SU-DHL-6 (cell line): ENCODE data around the gene TET2.

Source experiments
- H2AFZ ChIP-seq: fragments of 200-600 bp; sonication (generic); 2 replicates; pipeline ENCODE4 v1.6.1; 2014; ENCODE audit warnings: low read depth, mild to moderate bottlenecking, moderate library complexity, mixed read lengths, antibody characterized with exemption, low read length; ENCODE audit not compliant: severe bottlenecking
- H3F3A ChIP-seq: fragments of 200-600 bp; shearing (Covaris generic); 2 replicates; pipeline ENCODE4 v1.6.0; 2016; ENCODE audit warnings: antibody characterized with exemption, mild to moderate bottlenecking; ENCODE audit not compliant: insufficient read depth
- H3K27ac ChIP-seq: fragments of 200-600 bp; sonication (generic); 2 replicates; pipeline ENCODE4 v1.5.1; 2016; ENCODE audit warnings: low read depth, mild to moderate bottlenecking, low read length, moderate library complexity, mixed read lengths
- H3K27me3 ChIP-seq: fragments of 200-600 bp; sonication (generic), shearing (Covaris generic); 2 replicates; pipeline ENCODE4 v1.6.0; 2014; ENCODE audit warnings: mild to moderate bottlenecking, low read length
- H3K36me3 ChIP-seq: fragments of 200-600 bp; sonication (generic); 2 replicates; pipeline ENCODE4 v1.6.1; 2014; ENCODE audit warnings: mild to moderate bottlenecking, low read length, mixed read lengths
- H3K4me2 ChIP-seq: fragments of 300-600, 200-600 bp; shearing (Covaris generic), sonication (generic); 2 replicates; pipeline ENCODE4 v1.6.0; 2014; ENCODE audit warnings: low read length, low read depth, mild to moderate bottlenecking; ENCODE audit not compliant: poor library complexity, severe bottlenecking
- H3K4me3 ChIP-seq: fragments of 200-600 bp; sonication (generic); 2 replicates; pipeline ENCODE4 v1.5.1; 2014; ENCODE audit warnings: antibody characterized with exemption, low read length, mild to moderate bottlenecking, mixed read lengths; ENCODE audit not compliant: insufficient read depth, poor library complexity, severe bottlenecking
- H3K79me2 ChIP-seq: fragments of 200-600 bp; sonication (generic); 2 replicates; pipeline ENCODE4 v1.6.1; 2014; ENCODE audit warnings: mild to moderate bottlenecking, low read length, moderate library complexity; ENCODE audit not compliant: insufficient read depth
- H3K9ac ChIP-seq: fragments of 200-600 bp; sonication (generic); 2 replicates; pipeline ENCODE4 v1.7.0; 2014; ENCODE audit warnings: mild to moderate bottlenecking, low read length
- H3K9me2 ChIP-seq: fragments of 200-600 bp; sonication (generic); replicated peaks from 2 replicates; pipeline ENCODE4 v1.6.1; 2014; ENCODE audit warnings: low read length; ENCODE audit not compliant: insufficient read depth
- H3K9me3 ChIP-seq: fragments of 200-600 bp; sonication (generic); 2 replicates; pipeline ENCODE4 v1.6.1; 2014; ENCODE audit warnings: low read length, mixed read lengths; ENCODE audit not compliant: insufficient read depth
- H4K20me1 ChIP-seq: fragments of 200-600 bp; sonication (generic); 2 replicates; pipeline ENCODE4 v1.6.1; 2014; ENCODE audit warnings: low read depth, mild to moderate bottlenecking, antibody characterized with exemption, low read length, moderate library complexity, mixed read lengths
- EZH2phosphoT487 ChIP-seq: fragments of 200-600 bp; sonication (generic), shearing (Covaris generic); conservative IDR thresholded peaks from 2 replicates; pipeline ENCODE4 v1.6.1; 2018; ENCODE audit warnings: mild to moderate bottlenecking, antibody characterized with exemption, low read length, moderate library complexity, mixed read lengths
- TF ChIP-seq, protein P1 (sequence below): fragments of 200-600 bp; sonication (generic); IDR thresholded peaks from one replicate; pipeline ENCODE4 v1.5.1; 2017; ENCODE audit warnings: antibody characterized with exemption, mild to moderate bottlenecking, low read length, moderate library complexity; ENCODE audit not compliant: insufficient read depth, poor library complexity, severe bottlenecking

TET2 gene

GRCh38 chr4:105283501-105283900, 136.8 kb downstream of the TET2 start:
- Histone ChIP-seq H3K27ac (no peak overlapping the region), H2AFZ (no peak overlapping the region), H3K9me2 (no peaks in the 10 kb centered on the region), H3K4me3 (no peak overlapping the region), H3F3A (no peaks in the 10 kb centered on the region), H3K9ac (no peak overlapping the region), H3K79me2 (no peaks in the 10 kb centered on the region), H4K20me1 (no peaks in the 10 kb centered on the region), H3K9me3 (no peaks in the 10 kb centered on the region), H3K27me3 (no peaks in the 10 kb centered on the region), H3K36me3 (no peaks in the 10 kb centered on the region), H3K4me2 (no peak overlapping the region)
- TF ChIP-seq, protein P1, sequence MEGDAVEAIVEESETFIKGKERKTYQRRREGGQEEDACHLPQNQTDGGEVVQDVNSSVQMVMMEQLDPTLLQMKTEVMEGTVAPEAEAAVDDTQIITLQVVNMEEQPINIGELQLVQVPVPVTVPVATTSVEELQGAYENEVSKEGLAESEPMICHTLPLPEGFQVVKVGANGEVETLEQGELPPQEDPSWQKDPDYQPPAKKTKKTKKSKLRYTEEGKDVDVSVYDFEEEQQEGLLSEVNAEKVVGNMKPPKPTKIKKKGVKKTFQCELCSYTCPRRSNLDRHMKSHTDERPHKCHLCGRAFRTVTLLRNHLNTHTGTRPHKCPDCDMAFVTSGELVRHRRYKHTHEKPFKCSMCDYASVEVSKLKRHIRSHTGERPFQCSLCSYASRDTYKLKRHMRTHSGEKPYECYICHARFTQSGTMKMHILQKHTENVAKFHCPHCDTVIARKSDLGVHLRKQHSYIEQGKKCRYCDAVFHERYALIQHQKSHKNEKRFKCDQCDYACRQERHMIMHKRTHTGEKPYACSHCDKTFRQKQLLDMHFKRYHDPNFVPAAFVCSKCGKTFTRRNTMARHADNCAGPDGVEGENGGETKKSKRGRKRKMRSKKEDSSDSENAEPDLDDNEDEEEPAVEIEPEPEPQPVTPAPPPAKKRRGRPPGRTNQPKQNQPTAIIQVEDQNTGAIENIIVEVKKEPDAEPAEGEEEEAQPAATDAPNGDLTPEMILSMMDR: no peak
- no peak for TF ChIP-seq EZH2phosphoT487

DNA sequence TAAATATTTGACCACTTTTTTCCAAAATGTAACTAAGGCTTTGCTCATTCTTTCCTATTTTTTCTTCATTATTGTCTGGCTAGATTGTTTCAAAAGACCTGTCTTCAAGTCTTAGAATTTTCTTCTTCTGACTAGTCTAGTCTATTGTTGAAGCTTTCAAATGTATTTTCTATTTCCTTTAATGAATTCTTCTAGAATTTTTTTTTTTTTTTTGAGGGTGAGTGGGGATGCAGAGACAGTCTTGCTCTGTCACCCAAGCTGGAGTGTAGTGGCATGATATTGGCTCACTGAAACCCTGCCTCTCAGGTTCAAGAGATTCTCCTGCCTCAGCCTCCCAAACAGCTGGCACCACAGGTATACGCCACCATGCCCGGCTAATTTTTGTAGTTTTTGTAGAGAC, 141.4 kb downstream of the TET2 start:
- Histone ChIP-seq H4K20me1 (no peaks in the 10 kb centered on the region), H3K9me2 (no peaks in the 10 kb centered on the region), H3K27ac (no peak overlapping the region), H3K27me3 (no peaks in the 10 kb centered on the region), H2AFZ (no peak overlapping the region), H3K79me2 (no peaks in the 10 kb centered on the region), H3K36me3 (no peaks in the 10 kb centered on the region), H3K4me2 (no peak overlapping the region), H3K4me3 (no peak overlapping the region), H3K9ac (no peak overlapping the region), H3F3A (no peaks in the 10 kb centered on the region), H3K9me3 (no peaks in the 10 kb centered on the region)
- TF ChIP-seq EZH2phosphoT487: no peak
- TF ChIP-seq, protein P1: no peak

- no peaks in the 10 kb centered on the region for H3K9me2 ChIP-seq
- no peak overlapping the region for H3K9ac ChIP-seq
- H3K27ac ChIP-seq: no peak overlapping the region
- no peaks in the 10 kb centered on the region for H3K79me2 ChIP-seq
- no peak overlapping the region for H3K4me2 ChIP-seq
- H3K4me3 ChIP-seq: no peak overlapping the region
- no peak for TF ChIP-seq EZH2phosphoT487
- TF ChIP-seq, protein P1: no peak
- no peak overlapping the region for H2AFZ ChIP-seq
- no peaks in the 10 kb centered on the region for H3K27me3 ChIP-seq
- H3F3A ChIP-seq: no peaks in the 10 kb centered on the region
- H3K9me3 ChIP-seq: no peaks in the 10 kb centered on the region
- H4K20me1 ChIP-seq: no peaks in the 10 kb centered on the region
- H3K36me3 ChIP-seq: no peaks in the 10 kb centered on the region
Observed at GRCh38 chr4:105291925-105292324, 145.2 kb downstream of the TET2 start.

- Histone ChIP-seq H3K9ac (no peak overlapping the region), H3K27me3 (no peaks in the 10 kb centered on the region), H3K4me3 (no peak overlapping the region), H2AFZ (no peak overlapping the region), H3K9me2 (no peaks in the 10 kb centered on the region), H3K79me2 (no peaks in the 10 kb centered on the region), H3K27ac (no peak overlapping the region), H3K9me3 (no peaks in the 10 kb centered on the region), H3K36me3 (no peaks in the 10 kb centered on the region), H3F3A (no peaks in the 10 kb centered on the region), H3K4me2 (no peak overlapping the region), H4K20me1 (no peaks in the 10 kb centered on the region)
- TF ChIP-seq, protein P1: no peak
- no peak for TF ChIP-seq EZH2phosphoT487
Observed at GRCh38 chr4:105293360-105293759, 146.7 kb downstream of the TET2 start.
